Ishikawa (cell line): ENCODE measurements around the gene SEMG1.

Source experiments
- CEBPB ChIP-seq: IDR thresholded peaks from 2 replicates; pipeline ENCODE4 v1.6.1; 2012
- CREB1 ChIP-seq: IDR thresholded peaks from 2 replicates; pipeline ENCODE4 v1.6.1; 2012; ENCODE audit warnings: low read depth
- EGR1 ChIP-seq: IDR thresholded peaks from 2 replicates; pipeline ENCODE4 v1.6.1; 2012
- EP300 ChIP-seq: IDR thresholded peaks from 2 replicates; pipeline ENCODE4 v1.6.1; 2012; ENCODE audit warnings: borderline replicate concordance
- FOXM1 ChIP-seq: IDR thresholded peaks from 2 replicates; pipeline ENCODE4 v1.6.1; 2012; ENCODE audit warnings: low read depth, borderline replicate concordance
- MAX ChIP-seq: IDR thresholded peaks from 2 replicates; pipeline ENCODE4 v1.6.1; 2012
- NFIC ChIP-seq: IDR thresholded peaks from 2 replicates; pipeline ENCODE4 v1.6.1; 2012
- RAD21 ChIP-seq: IDR thresholded peaks from 2 replicates; pipeline ENCODE4 v1.6.1; 2012; ENCODE audit warnings: low read depth
- REST ChIP-seq: IDR thresholded peaks from 2 replicates; pipeline ENCODE4 v1.6.1; 2012; ENCODE audit warnings: low read depth, mild to moderate bottlenecking
- TAF1 ChIP-seq: IDR thresholded peaks from 2 replicates; pipeline ENCODE4 v1.6.1; 2012; ENCODE audit warnings: low read depth, mild to moderate bottlenecking
- TCF12 ChIP-seq: IDR thresholded peaks from 2 replicates; pipeline ENCODE4 v1.6.1; 2012; ENCODE audit warnings: low read depth
- TEAD4 ChIP-seq: IDR thresholded peaks from 2 replicates; pipeline ENCODE4 v1.6.1; 2012
- USF1 ChIP-seq: IDR thresholded peaks from 2 replicates; pipeline ENCODE4 v1.6.1; 2012
- YY1 ChIP-seq: IDR thresholded peaks from 2 replicates; pipeline ENCODE4 v1.6.1; 2012; ENCODE audit warnings: low read depth
- ZBTB7A ChIP-seq: IDR thresholded peaks from 2 replicates; pipeline ENCODE4 v1.6.1; 2012; ENCODE audit warnings: low read depth

Gene SEMG1

GRCh38 chr20:45189067-45189609 lies 17.7 kb upstream of the SEMG1 start:
- no peak for TF ChIP-seq YY1
- TF ChIP-seq FOXM1: no peak
- no peak for TF ChIP-seq REST
- no peak for TF ChIP-seq TCF12
- no peak for TF ChIP-seq EP300
- no peak for TF ChIP-seq USF1

GRCh38 chr20:45189861-45190260 lies 17.0 kb upstream of the SEMG1 start:
- TF ChIP-seq FOXM1 (no peak), REST (no peak), TAF1 (no peak), ZBTB7A (no peak), CREB1 (no peak), MAX (no peak), USF1 (no peak), NFIC (no peak), RAD21 (no peak), TEAD4 (no peak), CEBPB (no peak), EGR1 (no peak), EP300 (no peak), YY1 (no peak)

GRCh38 chr20:45191926-45192325 lies 14.9 kb upstream of the SEMG1 start:
- TF ChIP-seq FOXM1 (no peak), CEBPB (no peak), EGR1 (no peak), TAF1 (no peak), MAX (no peak), RAD21 (no peak), REST (no peak), TEAD4 (no peak), ZBTB7A (no peak)

- TF ChIP-seq USF1 (no peak), FOXM1 (no peak), ZBTB7A (no peak)
These were observed 13.5 kb upstream of the SEMG1 start for GRCh38 chr20:45193331-45193730.

- TF ChIP-seq EGR1 (no peak), TEAD4 (no peak), CREB1 (no peak), MAX (no peak), TCF12 (no peak), TAF1 (no peak), USF1 (no peak), NFIC (no peak), YY1 (no peak), FOXM1 (no peak)
These were observed 3.1 kb downstream of the SEMG1 start for GRCh38 chr20:45209924-45210323.
